ENCODE measurements around the gene ZNF76.

DNA sequence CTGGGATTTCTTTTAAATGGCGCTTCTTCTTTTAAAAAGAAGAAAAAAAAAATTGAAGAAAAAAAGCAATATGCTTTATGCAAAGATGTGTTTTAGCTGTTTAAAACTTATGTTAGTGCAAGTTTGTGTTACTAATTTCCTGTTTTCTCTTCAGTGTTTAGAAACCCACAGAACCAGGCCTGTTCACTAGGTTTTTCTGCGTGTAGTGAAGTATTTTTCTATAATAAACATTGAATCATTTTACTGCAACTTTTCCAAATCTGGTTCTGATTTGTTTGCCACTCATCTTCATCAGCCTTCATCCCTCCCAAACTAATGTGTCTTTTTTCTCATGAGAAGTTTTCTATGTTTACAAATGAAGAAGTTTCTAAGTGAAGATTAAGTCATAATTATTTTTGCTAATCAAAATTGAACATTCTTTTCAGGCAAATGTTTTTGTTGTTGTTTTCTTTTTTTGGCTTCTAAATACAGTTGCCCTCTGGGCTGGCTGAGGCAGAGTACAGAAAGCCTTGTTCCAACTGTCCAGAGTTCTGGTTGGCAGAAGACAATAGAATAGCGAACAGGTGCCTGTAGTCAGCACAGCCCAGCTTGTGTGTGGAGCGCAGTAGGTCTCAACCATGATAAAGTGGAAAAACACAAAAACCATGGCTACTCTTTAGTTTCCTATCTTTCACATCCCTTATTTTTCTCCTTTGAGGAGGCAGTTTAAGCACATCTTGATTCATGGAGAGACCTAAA lies 14.5 kb downstream of the ZNF76 start:
- TF ChIP-seq TCF12 (IDR thresholded peaks at IDR 0.05; ENCODE audit: low read depth) (no peak), CEBPB (IDR thresholded peaks at IDR 0.05) (no peak), CREB1 (IDR thresholded peaks at IDR 0.05; ENCODE audit: low read depth) (no peak), TAF1 (IDR thresholded peaks at IDR 0.05; ENCODE audit: low read depth) (no peak), FOXM1 (IDR thresholded peaks at IDR 0.05; ENCODE audit: borderline replicate concordance, low read depth) (no peak), EP300 (IDR thresholded peaks at IDR 0.05; ENCODE audit: borderline replicate concordance) (no peak), RAD21 (IDR thresholded peaks at IDR 0.05; ENCODE audit: low read depth) (no peak), YY1 (IDR thresholded peaks at IDR 0.05; ENCODE audit: low read depth) (no peak), EGR1 (IDR thresholded peaks at IDR 0.05) (no peak), TEAD4 (IDR thresholded peaks at IDR 0.05) (no peak), NFIC (IDR thresholded peaks at IDR 0.05) (no peak)
- TF ChIP-seq, protein P1, sequence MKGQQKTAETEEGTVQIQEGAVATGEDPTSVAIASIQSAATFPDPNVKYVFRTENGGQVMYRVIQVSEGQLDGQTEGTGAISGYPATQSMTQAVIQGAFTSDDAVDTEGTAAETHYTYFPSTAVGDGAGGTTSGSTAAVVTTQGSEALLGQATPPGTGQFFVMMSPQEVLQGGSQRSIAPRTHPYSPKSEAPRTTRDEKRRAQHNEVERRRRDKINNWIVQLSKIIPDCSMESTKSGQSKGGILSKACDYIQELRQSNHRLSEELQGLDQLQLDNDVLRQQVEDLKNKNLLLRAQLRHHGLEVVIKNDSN (IDR thresholded peaks at IDR 0.05): no peak
- TF ChIP-seq, protein P2, sequence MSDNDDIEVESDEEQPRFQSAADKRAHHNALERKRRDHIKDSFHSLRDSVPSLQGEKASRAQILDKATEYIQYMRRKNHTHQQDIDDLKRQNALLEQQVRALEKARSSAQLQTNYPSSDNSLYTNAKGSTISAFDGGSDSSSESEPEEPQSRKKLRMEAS (IDR thresholded peaks at IDR 0.05): no peak
- TF ChIP-seq, protein P3, sequence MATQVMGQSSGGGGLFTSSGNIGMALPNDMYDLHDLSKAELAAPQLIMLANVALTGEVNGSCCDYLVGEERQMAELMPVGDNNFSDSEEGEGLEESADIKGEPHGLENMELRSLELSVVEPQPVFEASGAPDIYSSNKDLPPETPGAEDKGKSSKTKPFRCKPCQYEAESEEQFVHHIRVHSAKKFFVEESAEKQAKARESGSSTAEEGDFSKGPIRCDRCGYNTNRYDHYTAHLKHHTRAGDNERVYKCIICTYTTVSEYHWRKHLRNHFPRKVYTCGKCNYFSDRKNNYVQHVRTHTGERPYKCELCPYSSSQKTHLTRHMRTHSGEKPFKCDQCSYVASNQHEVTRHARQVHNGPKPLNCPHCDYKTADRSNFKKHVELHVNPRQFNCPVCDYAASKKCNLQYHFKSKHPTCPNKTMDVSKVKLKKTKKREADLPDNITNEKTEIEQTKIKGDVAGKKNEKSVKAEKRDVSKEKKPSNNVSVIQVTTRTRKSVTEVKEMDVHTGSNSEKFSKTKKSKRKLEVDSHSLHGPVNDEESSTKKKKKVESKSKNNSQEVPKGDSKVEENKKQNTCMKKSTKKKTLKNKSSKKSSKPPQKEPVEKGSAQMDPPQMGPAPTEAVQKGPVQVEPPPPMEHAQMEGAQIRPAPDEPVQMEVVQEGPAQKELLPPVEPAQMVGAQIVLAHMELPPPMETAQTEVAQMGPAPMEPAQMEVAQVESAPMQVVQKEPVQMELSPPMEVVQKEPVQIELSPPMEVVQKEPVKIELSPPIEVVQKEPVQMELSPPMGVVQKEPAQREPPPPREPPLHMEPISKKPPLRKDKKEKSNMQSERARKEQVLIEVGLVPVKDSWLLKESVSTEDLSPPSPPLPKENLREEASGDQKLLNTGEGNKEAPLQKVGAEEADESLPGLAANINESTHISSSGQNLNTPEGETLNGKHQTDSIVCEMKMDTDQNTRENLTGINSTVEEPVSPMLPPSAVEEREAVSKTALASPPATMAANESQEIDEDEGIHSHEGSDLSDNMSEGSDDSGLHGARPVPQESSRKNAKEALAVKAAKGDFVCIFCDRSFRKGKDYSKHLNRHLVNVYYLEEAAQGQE (IDR thresholded peaks at IDR 0.05; ENCODE audit: low read depth): no peak
